ENCODE results near the gene PCDHGC4.

DNA sequence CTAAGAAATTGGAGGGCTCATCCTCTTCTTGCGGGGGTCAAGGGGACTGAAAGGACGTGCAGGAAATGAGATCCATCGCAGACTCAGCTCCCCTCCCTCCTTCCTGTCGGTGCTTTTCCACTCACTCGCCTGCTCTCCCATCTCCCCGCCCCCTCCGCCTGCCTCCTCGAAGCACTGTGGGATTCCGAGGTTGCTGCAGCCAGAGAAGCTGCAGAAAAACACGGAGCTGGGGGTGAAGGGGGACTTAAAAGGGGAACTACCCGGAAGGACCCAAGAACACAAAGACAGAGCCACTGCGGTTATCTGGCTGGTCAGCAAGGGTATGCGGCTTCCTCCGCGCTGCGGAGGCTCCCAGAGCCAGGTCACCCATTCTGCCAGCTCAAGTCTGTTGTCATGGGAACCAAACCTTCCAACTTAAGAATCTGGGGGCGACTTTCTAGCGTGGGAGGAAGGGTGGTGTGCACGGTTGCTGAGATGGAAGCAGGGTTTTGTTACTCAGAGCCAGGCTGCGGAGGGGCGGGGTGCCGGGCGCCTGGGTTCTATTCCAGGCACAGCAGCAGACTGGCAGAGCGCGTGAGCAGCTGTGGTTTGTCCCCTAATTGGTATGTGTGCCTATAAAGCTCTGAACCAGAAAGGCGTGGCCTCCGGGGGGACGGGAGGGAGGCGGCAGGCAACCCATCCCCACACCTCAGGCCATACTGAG, 28.9 kb downstream of the PCDHGC4 start:
- TF ChIP-seq TAF1 (IDR thresholded peaks at IDR 0.05; ENCODE audit: borderline replicate concordance, insufficient read depth, low read length) (no peak), SIN3A (IDR thresholded peaks at IDR 0.05; ENCODE audit: borderline replicate concordance, insufficient read depth, low read length) (no peak)
- TF ChIP-seq, protein P1, sequence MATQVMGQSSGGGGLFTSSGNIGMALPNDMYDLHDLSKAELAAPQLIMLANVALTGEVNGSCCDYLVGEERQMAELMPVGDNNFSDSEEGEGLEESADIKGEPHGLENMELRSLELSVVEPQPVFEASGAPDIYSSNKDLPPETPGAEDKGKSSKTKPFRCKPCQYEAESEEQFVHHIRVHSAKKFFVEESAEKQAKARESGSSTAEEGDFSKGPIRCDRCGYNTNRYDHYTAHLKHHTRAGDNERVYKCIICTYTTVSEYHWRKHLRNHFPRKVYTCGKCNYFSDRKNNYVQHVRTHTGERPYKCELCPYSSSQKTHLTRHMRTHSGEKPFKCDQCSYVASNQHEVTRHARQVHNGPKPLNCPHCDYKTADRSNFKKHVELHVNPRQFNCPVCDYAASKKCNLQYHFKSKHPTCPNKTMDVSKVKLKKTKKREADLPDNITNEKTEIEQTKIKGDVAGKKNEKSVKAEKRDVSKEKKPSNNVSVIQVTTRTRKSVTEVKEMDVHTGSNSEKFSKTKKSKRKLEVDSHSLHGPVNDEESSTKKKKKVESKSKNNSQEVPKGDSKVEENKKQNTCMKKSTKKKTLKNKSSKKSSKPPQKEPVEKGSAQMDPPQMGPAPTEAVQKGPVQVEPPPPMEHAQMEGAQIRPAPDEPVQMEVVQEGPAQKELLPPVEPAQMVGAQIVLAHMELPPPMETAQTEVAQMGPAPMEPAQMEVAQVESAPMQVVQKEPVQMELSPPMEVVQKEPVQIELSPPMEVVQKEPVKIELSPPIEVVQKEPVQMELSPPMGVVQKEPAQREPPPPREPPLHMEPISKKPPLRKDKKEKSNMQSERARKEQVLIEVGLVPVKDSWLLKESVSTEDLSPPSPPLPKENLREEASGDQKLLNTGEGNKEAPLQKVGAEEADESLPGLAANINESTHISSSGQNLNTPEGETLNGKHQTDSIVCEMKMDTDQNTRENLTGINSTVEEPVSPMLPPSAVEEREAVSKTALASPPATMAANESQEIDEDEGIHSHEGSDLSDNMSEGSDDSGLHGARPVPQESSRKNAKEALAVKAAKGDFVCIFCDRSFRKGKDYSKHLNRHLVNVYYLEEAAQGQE (IDR thresholded peaks at IDR 0.05; ENCODE audit: insufficient read depth in 1 of 2, low read depth in 2 of 2, low read length in 2 of 2), result no peak

Measured in PFSK-1 (cell line).